ENCODE results near the gene PXDN. TPM values are rescaled to one million over a fixed set of nuclear protein-coding genes. Genes with fewer than 3 reads are reported as not detected.
"Not testable (repeated sequence)": the region's sequence is repeated elsewhere in the genome, so short reads cannot be mapped to it uniquely, and the experiment has no call there.

Gene PXDN
- total RNA-seq, 2 donors from 2014 or later = 34.8 to 46.0 TPM

DNA sequence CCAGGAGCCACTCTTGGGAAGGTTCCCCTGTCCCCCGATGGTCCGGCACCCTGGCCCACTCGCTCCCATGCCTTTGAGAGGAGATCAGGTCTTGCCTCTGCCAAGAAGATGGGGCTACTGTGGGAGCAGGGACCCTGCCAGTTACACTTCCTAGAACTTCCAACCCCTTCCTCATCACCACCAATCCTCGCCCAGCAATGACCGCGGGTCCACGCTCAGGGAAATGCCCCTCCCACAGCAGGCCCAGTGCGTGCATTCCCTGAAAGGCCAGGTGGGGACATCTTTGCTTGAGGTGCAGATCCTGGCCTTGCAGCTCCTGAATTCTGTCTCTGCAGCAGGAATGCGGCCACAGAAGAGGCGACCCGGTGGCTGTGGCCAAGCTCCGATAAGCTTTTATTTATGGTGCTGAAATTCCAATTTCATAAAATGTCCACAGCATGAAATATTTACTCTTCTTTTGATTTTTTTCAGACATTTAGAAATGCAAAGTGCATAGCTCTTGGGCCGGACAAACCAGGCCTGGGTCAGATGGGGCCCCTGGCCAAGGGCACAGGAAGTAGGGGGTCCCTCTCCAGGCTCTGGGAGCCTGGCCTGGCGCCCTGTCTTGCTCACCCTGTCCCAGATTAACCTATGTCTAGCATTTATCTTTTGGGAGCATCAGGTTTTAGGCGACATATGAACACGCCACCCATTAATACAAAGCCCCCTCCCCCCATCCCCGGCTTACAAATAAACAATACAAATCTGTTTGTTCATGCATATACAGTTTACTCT is 29.8 kb downstream of the PXDN start:
- no peak for ATAC-seq
- intact Hi-C loops (cut with DNase I) = no loop called here
- DNase-seq = no peak

DNA sequence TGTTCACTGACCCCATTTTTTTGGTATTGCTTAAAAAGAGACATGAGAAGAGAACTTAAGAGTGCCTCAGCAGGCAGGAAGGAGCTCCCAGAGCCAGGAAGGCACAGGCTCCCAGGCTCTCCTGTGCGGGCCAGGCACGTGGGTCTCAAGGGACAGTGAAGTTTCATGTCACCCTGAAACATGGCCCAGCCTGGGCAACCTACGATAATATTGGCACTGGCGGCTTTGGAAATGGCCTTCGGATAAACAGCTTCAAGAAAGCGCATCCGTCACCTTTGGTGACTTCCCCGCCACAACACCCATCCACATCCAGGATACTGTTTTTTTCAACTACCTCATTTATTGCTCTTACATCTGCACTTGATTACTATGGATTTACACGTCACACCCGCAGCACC is 30.5 kb downstream of the PXDN start:
- DNase-seq = no peak

DNA sequence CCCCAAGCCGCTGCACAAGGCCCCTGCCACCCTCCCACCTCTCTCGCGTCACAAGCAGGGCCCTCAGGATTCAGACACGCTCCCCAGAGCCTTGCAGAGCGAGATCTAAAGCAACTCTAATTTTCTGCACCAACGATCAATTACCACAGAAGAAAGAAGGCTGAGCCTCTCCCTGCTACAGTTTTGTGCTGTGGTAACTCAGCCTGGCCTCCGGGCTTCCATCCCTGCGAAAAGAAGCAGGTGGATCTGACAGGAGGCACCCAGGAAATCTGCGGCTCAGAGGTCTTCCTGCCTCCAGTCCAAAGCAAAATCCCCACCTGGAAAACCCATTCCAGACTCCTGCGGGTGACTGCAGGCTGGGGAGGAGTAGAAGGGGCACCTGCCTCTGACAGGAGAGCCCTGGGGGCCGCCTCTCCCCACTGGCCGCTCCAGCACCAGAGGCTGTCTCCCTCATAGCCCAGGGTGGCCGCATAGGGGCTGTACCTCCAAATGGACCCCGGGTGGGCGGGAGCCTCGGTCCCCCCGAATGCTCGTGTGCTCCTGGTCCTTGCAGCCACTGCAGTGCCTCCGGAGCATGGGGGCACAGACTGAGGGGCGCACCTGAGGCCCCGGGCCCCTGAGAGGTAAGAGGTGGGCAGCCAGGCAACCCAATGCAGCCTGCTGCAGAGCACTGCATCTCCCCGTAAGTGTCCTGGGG is 31.0 kb downstream of the PXDN start:
- intact Hi-C loops (cut with DNase I) = no loop called here
- DNase-seq (no peak), ATAC-seq (no peak)

More for the DNA sequence above, 30.5 kb downstream of the PXDN start:
- intact Hi-C loops (cut with DNase I) = no loop called here
- ATAC-seq = no peak

- ATAC-seq (no peak), DNase-seq (no peak)
- intact Hi-C loops (cut with DNase I) = no loop called here
These were observed 34.3 kb downstream of the PXDN start for GRCh38 chr2:1709946-1710560.

GRCh38 chr2:1709335-1709605 is 35.0 kb downstream of the PXDN start:
- intact Hi-C loops (cut with DNase I) = no loop called here
- ATAC-seq (no peak), DNase-seq (no peak)

DNA sequence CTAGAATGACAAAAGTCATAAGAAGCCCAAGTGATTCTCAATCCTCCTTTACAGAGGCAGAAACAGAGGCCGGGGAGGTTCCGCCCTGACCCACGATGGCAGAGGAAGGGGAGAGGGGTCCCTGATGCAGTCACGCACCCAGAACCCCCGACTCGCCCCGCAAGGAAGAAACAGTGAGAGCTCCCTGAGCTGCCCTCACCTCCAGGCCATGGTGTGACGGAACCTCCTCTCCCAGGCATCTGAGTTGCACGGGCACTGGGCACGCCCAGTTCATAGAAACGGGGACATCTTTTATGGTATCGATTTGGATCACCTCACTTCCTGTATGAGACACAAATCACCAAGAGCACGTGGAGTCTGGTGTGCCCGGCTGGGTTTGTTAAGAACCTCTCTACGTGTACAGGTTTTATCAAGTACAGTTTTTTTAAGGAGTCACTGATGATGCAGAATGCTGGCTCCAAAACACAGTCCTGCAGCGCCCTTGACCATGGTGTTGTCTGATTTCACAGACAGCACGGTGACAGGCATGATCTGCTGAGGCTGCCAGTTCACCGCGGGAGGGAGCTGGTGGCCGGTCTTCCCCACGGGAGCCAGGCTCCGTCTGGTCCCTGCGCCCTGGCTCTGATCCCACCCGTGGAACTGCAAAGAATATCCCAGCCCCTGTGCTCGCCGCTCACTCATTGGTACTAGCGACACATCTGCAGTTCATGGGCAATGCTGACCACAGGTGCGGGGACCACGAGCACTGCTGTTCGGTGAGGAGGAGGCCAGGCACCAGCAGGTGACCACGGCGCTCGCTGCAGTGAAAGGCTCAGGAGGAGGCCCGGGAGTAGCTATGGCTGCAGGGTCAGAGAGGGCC is 35.6 kb downstream of the PXDN start:
- intact Hi-C loops (cut with DNase I) = no loop called here
- DNase-seq = no peak
- ATAC-seq = peak; percentile 6 to 62

- DNase-seq = peak; percentile 93
- peak; percentile 79 to 87 for ATAC-seq
- intact Hi-C loops (cut with DNase I) = no loop called here
These were observed 36.4 kb downstream of the PXDN start for GRCh38 chr2:1707771-1708418.

DNA sequence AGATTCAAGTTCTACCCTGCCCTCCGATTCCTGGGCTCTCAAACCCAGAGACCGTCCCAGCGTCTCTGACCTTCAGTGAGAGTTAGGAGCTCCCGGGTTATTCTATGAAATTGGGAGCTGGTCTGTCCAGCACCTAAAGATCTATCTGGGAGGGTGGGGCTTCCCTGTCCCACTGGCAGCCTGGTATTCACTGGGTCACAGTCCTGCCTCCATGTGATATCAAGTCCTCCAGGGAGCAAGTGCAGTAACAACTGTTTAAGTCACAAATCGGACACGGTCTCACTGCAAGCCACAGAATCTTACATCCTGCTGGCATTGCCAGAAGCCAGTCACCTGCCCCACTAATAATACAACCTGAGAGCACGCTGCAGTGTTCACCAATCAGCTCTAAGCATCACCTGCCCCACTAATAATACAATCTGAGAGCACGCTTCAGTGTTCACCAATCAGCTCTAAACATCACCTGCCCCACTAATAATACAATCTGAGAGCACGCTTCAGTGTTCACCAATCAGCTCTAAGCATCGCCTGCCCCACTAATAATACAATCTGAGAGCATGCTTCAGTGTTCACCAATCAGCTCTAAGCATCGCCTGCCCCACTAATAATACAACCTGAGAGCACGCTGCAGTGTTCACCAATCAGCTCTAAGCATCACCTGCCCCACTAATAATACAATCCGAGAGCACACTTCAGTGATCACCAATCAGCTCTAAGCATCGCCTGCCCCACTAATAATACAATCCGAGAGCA is 38.0 kb downstream of the PXDN start:
- DNase-seq; intact Hi-C loops (cut with DNase I); ATAC-seq: not testable (repeated sequence)

- DNase-seq (no peak), ATAC-seq (no peak)
- intact Hi-C loops (cut with DNase I) = no loop called here
These were observed 38.7 kb downstream of the PXDN start for GRCh38 chr2:1705557-1706076.

- intact Hi-C loops (cut with DNase I) = no loop called here
- DNase-seq = no peak
- peak in 1 of 2 donors; percentile 35 for ATAC-seq
These were observed 39.4 kb downstream of the PXDN start for GRCh38 chr2:1704631-1705556.

GRCh38 chr2:1702186-1702565 is 42.1 kb downstream of the PXDN start:
- ATAC-seq = no peak
- intact Hi-C loops (cut with DNase I) = no loop called here
- DNase-seq = no peak

- ATAC-seq = peak in 1 of 2 donors; percentile 11
- intact Hi-C loops (cut with DNase I) = no loop called here
- no peak for DNase-seq
These were observed 42.6 kb downstream of the PXDN start for GRCh38 chr2:1701556-1702185.

DNA sequence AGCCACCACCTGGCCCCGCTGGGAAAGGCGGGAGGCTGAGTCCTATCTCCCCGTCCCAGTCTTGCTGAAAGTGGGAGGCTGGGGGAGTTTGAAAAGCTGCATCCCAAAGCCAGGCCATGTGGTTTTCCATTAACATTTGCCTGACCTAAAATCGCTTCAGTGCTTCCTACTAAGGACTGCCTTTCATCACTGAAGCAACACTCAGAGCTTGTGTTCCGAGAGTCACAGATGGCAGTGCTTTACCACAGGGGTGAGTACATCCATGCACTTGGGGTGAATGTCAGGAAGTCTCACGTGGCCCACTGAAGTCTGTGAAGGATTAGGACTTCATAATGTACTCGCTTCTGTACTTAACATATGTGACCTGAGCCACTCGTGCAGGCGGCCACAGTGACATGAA is 43.3 kb downstream of the PXDN start:
- intact Hi-C loops (cut with DNase I) = no loop called here
- DNase-seq = no peak
- no peak for ATAC-seq

DNA sequence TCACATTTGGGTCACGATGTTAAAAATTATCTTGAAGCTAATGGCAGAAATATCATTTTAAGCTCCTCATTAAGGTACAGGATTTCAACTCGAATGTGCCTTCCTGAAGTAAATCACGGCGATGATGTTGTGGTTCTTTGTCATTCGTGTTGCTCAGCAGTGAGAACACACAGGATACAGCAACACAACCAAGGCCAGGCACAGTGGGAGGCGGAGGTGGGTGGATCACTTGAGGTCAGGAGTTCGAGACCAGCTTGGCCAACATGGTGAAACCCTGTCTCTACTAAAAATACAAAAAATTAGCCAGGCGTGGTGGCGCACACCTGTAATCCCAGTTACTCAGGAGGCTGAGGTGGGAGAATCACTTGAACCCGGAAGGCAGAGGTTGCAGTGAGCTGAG is 43.9 kb downstream of the PXDN start:
- DNase-seq; ATAC-seq; intact Hi-C loops (cut with DNase I): not testable (repeated sequence)

DNA sequence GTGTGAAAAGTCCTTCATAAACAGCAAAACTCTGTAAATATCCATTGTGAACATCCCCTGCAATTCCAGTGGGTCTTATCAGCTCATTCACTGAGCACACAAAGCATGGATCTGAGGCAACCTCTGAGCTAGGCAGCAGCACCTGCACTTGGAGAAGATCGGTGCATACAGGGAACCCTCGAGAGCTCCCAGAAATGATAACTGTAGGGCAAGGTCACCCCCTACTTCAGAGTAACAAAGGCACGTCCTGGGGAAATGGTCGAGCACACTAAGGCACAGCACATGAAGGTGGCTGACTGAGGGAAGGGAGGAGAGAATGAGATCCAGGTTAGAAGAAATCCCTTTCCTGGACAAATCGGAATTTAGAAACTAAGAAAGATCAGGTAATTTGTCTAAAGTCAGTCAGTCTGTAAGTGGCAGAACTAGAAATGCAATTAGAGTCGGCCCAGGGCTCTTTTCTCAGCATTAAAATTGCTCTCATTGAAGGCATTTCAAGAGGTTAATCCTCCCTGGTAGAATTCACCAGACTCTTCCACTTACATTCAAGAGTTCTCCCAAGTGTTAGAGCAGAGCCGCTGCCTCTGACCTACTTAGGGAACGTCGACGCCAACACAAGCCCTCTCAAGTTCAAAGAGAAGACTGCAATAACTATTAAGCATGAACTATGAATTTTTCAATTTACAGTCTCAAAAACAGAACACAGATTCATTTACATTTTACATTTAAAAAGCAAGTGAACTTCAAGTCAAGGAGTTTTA is 45.9 kb downstream of the PXDN start:
- intact Hi-C loops (cut with DNase I) = no loop called here
- ATAC-seq = peak; percentile 55 to 73
- DNase-seq = no peak

- intact Hi-C loops (cut with DNase I) = no loop called here
- DNase-seq = no peak
- ATAC-seq = no peak
These were observed 46.7 kb downstream of the PXDN start for GRCh38 chr2:1697601-1698000.
